ENCODE results near the gene NMT1. TPM values are rescaled to one million over a fixed set of nuclear protein-coding genes. Genes with fewer than 3 reads are reported as not detected.

NMT1 gene
- total RNA-seq, 1 donor from 2014 or later = 97.9 TPM

DNA sequence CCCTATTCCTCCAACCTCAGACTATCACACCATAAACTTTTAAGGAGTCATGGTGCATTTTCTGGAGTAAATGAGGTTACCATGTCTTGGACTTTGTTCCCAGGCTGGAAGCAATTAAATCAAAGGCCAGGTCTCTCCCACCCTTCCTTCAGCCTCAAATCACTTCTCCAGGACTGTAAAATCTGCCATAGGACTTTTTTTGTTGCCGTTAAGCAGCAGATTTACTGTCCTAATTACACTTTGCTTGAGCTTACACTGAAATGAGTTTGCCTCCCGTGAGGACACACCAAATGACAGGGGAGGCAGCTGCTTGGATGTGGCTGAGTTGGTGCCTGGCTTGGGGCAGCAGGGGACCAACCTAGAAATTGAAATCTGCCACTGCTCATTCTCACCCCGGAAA is 24.4 kb upstream of the NMT1 start:
- no peaks in the 10 kb centered on the region for H3K9me3 Mint-ChIP-seq (ENCODE audit: unreplicated experiment)
- peaks cover 19% of the 10 kb centered on the region for H3K36me3 Mint-ChIP-seq (ENCODE audit: unreplicated experiment)
- no peaks in the 10 kb centered on the region for H3K4me1 Mint-ChIP-seq (ENCODE audit: unreplicated experiment)
- H3K4me3 Mint-ChIP-seq (ENCODE audit: unreplicated experiment) = no peak overlapping the region
- TF ChIP-seq, protein P1, sequence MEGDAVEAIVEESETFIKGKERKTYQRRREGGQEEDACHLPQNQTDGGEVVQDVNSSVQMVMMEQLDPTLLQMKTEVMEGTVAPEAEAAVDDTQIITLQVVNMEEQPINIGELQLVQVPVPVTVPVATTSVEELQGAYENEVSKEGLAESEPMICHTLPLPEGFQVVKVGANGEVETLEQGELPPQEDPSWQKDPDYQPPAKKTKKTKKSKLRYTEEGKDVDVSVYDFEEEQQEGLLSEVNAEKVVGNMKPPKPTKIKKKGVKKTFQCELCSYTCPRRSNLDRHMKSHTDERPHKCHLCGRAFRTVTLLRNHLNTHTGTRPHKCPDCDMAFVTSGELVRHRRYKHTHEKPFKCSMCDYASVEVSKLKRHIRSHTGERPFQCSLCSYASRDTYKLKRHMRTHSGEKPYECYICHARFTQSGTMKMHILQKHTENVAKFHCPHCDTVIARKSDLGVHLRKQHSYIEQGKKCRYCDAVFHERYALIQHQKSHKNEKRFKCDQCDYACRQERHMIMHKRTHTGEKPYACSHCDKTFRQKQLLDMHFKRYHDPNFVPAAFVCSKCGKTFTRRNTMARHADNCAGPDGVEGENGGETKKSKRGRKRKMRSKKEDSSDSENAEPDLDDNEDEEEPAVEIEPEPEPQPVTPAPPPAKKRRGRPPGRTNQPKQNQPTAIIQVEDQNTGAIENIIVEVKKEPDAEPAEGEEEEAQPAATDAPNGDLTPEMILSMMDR (IDR thresholded peaks at IDR 0.05) = no peak
- no peak overlapping the region for H3K27ac Mint-ChIP-seq (ENCODE audit: unreplicated experiment)
- H3K27me3 Mint-ChIP-seq (ENCODE audit: unreplicated experiment) = no peaks in the 10 kb centered on the region
- DNase-seq (ENCODE audit: extremely low spot score, unreplicated experiment) = no peak

DNA sequence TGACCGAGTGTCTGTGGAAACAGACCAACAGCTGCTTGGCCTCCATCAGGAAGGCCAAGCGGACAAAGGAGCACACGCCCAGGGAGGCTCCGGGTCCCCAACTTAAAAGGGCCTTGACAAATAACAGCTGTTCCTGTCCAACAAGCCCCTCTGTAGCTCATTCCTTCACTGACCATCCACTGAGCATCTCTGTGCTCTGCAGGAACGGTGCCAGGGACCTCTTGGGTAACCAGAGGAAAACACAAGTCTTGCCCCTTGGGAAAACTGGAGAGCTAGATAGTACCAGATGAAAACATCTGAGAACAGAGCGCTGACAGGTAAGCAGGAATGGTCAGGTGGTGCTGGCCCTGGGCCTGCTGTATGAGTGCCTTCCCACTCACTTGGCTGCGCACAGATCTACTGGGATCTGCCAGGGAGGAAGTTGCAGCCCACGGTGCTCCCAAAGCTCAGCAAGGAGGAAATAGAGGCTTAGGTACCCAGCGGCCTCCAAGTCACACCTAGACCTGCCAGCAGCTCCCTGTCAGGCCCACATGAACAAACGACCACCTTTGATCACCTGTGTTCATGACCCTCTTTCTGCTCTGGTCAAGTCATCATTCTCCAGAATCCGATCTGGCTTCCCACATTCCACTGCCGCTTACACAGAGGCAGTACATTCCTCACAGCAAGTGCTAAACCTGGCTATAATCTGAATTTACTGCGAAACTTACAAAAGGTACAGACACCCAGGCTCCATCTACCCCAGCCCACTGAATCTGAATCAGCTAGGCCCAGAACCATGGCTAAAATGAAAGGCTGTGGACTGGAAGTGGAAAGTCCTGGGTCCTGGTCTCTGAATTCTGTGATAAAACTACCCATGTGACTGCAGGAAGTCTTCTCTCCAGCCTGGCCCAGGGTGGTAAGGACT is 22.1 kb upstream of the NMT1 start:
- no peaks in the 10 kb centered on the region for H3K9me3 Mint-ChIP-seq (ENCODE audit: unreplicated experiment)
- H3K36me3 Mint-ChIP-seq (ENCODE audit: unreplicated experiment) = peaks cover 10% of the 10 kb centered on the region
- no peak overlapping the region for H3K4me3 Mint-ChIP-seq (ENCODE audit: unreplicated experiment)
- TF ChIP-seq, protein P1 (IDR thresholded peaks at IDR 0.05) = no peak
- peaks cover 15% of the 10 kb centered on the region for H3K4me1 Mint-ChIP-seq (ENCODE audit: unreplicated experiment)
- DNase-seq (ENCODE audit: extremely low spot score, unreplicated experiment) = no peak
- no peak overlapping the region for H3K27ac Mint-ChIP-seq (ENCODE audit: unreplicated experiment)
- no peaks in the 10 kb centered on the region for H3K27me3 Mint-ChIP-seq (ENCODE audit: unreplicated experiment)

DNA sequence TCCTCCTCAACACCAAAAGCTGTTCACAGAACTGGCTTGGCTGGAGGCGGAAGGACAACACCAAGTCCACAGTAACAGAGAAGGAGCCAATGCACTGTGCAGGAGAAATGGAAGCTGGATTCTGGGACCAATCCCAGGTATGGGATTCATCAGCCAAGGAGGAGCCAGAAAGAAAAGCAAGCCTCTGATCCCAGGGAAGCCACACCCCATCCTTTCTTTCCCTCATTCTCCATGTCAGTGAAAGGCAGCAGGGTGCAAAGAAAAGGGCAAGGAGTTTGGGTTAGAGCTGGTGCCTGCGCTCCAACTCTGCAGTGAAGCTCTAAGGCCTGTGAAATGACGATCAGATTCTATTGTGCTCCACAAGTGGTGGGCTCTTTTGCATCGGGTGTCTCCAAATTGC is 20.7 kb upstream of the NMT1 start:
- peaks cover 1% of the 10 kb centered on the region for H3K36me3 Mint-ChIP-seq (ENCODE audit: unreplicated experiment)
- TF ChIP-seq, protein P1 (IDR thresholded peaks at IDR 0.05) = no peak
- H3K27ac Mint-ChIP-seq (ENCODE audit: unreplicated experiment) = no peak overlapping the region
- no peak for DNase-seq (ENCODE audit: extremely low spot score, unreplicated experiment)
- H3K27me3 Mint-ChIP-seq (ENCODE audit: unreplicated experiment) = no peaks in the 10 kb centered on the region
- no peaks in the 10 kb centered on the region for H3K9me3 Mint-ChIP-seq (ENCODE audit: unreplicated experiment)
- peaks cover 20% of the 10 kb centered on the region for H3K4me1 Mint-ChIP-seq (ENCODE audit: unreplicated experiment)
- H3K4me3 Mint-ChIP-seq (ENCODE audit: unreplicated experiment) = no peak overlapping the region

DNA sequence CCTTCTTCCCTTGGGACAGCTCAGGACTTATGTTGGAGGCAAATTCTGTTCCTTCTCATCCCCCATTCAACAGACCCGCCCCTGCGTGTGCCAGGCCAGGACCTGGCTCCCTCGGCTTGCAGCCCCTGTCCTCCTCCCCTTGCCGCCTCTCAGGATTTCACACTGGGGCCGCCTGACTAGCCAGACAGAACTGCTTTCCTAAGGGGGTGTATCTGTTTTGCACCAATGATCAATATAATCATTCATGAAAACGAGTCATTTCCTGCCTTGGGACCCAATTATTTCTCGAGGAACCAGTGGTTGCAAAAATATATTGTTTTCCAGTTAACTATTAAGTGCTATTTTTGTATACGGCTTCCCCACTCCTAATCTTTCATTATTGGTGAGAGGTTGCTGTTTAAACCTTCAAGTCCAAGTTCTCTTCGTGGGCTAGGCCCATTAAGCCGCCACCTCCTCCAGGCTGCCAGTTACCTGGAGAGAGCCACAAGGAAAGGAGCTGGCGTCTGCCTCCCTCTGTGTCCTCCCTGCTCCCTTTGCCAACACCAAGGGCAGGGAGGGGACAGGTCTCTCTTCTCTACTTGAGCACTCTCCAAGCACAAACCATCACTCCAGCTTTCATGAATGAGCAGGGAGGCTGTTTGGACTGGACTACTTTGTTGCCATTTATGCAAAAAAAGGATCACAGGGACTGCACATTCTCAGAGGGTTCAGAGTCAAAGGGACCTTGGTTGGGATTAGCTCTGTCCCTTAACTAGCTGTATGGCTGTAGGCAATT is 18.6 kb upstream of the NMT1 start:
- no peak for DNase-seq (ENCODE audit: extremely low spot score, unreplicated experiment)
- Mint-ChIP-seq H3K27ac (ENCODE audit: unreplicated experiment) (no peak overlapping the region), H3K4me3 (ENCODE audit: unreplicated experiment) (no peak overlapping the region), H3K4me1 (ENCODE audit: unreplicated experiment) (peaks cover 26% of the 10 kb centered on the region), H3K27me3 (ENCODE audit: unreplicated experiment) (no peaks in the 10 kb centered on the region), H3K36me3 (ENCODE audit: unreplicated experiment) (peaks cover 4% of the 10 kb centered on the region), H3K9me3 (ENCODE audit: unreplicated experiment) (no peaks in the 10 kb centered on the region)
- TF ChIP-seq, protein P1 (IDR thresholded peaks at IDR 0.05) = no peak
